GM18502 (cell line): ENCODE data around the gene BEGAIN.

Experiments used
- ATAC-seq: cut with Tn5 transposase; IDR thresholded peaks from one replicate; pipeline ENCODE4 v1.9.1; 2021; ENCODE audit warnings: mild to moderate bottlenecking; ENCODE audit not compliant: unreplicated experiment, poor library complexity

The BEGAIN gene

DNA sequence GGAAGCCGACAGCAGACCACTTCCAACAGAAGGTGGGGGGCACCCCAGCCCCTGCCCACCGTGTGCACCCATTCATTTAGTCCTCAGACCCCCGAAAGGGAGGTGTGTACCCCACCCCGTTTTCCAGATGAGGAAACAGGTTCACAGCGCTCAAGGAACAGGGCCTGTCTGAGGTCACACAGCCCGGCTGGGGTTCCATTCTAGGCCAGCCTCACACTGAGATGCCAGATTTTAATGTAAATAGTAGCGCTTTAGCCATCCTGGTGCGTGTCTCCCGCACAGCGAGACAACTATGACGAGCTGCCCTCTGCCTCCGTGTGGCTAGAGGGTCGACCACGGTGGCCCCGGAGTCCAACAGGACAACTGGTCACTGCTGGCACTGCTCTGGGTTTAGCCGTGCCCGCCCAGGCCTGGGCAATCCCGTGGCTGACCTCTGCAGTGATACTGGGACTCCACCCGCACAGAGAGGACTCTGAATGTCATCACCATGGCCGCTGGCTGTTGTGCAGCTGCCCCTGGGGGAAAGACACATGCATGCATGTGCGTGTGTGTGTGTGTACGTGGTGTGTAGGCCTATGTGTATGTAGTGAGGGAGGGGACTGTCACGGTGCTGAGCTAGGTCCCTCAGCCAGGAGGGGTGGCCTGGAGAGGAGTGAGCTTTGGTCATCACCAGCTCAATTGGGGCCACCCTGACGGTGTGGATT is 31.6 kb downstream of the BEGAIN start:
- ATAC-seq, result no peak

GRCh38 chr14:100554696-100555320 is 32.4 kb downstream of the BEGAIN start:
- ATAC-seq, result no peak

DNA sequence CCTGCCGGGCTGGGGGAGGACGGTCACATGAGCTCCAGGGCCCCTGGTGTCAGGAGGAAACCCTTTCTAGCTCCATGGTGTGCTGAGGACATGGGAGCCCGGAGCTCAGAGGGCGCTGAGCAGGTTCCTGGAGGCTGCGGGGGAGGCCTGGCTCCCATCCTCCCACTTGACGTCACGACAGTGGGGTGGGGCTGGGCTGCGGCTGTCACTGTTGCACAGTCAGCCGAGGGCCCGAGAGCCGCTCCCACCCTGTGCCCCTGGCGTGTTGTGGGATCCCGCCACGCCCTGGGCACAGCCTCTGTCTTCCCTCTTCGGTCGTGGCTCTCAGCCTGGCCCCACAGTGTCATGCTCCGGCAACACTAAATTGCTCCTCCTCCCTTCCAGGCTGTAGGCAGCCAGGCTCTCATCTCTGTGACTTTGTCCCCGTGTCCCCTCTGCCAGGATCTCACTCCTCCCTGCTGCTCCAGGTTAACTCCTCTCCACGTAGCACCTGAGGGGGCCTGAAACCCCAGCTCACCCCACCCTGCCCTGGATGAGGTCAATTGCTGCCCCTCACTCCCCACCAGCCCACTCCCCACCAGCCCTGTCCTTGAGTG is 33.0 kb downstream of the BEGAIN start:
- ATAC-seq, result no peak

- ATAC-seq, result no peak
Observed at GRCh38 chr14:100553471-100553870, 33.7 kb downstream of the BEGAIN start.

- no peak for ATAC-seq
Observed at GRCh38 chr14:100552524-100553125, 34.6 kb downstream of the BEGAIN start.

DNA sequence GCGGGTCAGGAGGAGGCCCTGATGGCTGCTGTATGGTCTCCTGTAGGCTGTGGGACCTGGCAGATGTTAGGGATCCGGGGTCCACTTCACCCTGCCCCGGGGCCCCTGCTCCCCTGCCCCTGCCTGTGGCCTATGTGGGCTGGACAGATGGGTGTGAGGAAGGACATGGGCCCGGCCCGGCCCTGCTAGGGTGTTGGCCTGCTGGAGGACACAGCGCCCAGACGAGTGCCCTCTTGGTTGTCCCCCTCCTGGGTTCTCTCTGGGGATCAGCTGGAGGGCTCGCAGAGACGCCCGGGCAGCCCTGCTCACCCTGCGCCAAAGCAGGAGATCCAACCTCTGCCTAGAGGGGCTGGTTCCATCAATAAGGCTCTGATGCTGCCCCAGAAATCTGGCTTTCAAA is 36.2 kb downstream of the BEGAIN start:
- no peak for ATAC-seq

GRCh38 chr14:100549834-100550625 is 37.2 kb downstream of the BEGAIN start:
- no peak for ATAC-seq

- no peak for ATAC-seq
Observed at GRCh38 chr14:100548939-100549338, 38.3 kb downstream of the BEGAIN start.

DNA sequence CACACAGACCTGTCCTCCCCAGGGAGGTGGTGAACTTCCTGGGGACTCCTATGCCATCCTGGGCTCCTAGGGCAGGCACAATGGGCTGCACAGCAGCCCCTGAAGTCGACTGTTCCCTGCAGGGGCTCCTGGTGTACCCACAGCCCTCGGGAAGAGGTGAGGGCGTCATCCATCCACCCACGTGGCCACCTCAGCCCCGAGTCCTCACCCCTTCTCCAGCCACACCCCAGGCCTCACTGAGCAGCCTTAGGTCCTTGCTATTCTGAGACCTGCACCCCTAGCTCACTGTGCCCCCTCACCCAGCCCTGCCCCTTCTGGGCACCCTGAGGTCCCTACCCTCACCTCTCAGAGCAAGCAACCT is 38.9 kb downstream of the BEGAIN start:
- ATAC-seq, result no peak

- no peak for ATAC-seq
Observed at GRCh38 chr14:100547633-100548294, 39.5 kb downstream of the BEGAIN start.

DNA sequence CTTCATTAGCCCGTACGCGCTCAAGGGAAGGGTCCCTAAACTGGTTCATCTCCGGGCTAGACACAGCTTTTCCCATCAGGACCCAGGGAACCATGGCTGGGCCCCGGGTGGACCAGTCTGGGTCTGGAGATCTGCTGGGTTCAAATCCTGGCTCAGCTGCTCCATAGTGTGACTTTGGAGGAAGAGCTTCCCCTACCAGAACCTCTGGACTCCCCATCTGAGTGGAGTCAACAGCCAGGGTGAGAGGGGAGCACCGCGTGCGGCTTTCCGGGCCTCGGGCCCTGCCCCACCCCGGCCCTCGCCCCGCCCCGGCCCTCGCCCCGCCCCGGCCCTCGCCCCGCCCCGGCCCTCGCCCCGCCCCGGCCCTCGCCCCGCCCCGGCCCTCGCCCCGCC is 41.2 kb downstream of the BEGAIN start:
- ATAC-seq, result no peak

DNA sequence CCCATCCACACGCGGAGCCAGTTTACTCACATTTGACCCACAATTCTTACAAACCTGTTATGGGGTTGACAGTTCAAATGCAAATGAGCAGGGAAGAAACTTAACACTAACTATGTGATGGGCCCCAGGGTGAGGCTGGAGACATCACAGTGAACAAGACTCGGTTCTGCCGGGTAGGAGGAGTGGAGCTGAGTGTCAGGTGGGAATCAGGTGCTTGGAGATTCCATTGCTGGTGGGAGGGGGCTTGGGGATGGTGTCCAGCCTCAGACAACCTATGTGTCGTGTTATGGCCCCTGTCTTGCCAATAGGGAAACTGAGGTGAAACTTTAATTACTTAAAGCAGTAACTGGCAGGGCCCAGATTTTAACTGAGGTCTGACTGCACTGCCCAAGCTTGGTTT is 41.9 kb downstream of the BEGAIN start:
- no peak for ATAC-seq

GRCh38 chr14:100544506-100545141 is 42.6 kb downstream of the BEGAIN start:
- ATAC-seq, result no peak

DNA sequence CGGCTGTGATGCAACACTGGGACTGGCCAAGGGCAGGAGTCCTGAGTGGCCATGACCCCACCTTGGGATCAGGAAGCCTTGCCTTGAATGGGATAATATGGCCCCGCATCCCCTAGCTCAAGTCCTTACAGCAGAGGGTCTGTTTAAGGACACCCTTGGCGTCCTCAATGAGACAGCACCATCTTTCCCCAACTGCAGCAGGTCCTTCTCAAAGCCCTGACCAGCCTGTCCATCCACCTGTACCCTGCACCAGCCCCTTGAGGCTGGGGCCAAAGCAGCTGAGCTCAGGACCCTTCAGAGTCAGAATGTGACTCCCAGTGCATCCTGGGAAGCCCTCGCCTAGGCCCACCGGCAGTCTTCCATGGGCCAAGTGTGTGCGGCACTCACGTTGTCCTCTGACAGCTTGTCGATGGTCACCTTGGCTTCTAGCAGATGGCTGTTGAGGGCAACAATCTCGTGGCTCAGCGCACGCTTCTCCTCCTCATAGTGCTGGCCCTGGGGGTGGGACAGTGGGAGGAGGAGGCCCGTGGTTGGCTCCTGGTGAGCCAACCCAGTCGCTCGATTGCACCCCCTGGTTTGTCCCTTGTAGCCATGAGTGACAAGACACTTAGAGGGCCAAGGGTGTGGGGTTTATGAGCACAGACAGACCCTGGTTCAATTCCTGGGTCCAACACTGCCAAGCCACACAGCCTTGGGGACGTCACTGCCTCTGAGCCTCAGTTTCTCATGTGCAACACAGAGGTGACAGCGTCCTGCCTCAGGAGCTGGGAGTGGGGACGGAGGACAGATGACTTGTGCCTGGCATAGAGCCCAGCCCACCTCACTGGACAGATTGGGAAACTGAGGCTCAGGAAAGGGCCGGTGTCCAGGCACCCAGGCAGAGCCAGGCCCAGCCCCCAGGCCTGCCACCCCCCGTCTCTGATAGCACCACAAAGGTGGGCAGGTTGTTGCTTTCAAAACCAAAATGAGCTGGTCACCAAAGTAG is 43.5 kb downstream of the BEGAIN start:
- no peak for ATAC-seq

- ATAC-seq, result no peak
Observed at GRCh38 chr14:100542619-100543205, 44.5 kb downstream of the BEGAIN start.

DNA sequence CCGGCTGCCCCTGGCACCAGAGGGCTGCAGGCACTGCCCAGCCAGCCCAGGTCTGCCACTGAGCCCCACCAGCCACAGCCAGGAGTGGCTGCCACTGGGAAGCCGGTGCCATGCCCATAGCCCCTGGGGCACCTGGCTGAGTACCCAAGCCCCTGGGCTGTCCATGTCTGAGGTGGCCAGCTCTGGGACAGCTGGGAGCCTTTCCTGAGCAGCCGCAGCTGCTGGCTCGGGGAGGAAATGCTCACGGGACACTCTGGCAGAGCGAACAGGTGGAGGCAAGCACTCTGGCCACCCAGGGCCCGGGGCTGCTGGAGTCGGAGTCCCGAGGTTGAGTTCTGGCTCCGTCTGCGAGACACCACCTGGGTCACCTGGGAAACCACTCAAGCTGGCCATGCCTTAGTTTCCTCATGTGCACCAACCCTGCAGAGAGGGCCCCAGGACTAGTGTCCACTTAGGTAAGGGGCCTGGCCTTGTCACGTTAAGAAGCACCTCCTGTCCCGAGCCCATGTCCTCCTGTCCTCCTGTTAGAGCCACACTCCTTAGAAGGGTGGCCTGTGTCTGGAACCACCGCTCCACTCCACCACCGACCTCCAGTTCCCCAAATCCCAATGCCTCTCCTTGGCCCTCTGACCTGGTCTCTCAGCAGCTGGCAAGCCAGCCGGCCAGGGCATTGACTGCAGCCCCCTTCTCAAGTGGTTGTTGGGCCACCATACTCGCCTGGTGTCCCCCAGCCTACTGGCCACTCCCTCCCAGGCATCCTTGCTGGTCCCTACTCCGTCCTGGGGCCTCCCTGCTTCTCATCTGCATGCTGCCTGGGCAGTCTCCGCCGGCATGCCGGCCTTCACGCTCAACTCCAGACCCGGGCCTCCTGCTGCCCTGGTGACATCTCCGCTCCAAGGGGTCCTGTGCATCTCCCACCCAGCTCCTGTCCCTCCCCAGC is 45.3 kb downstream of the BEGAIN start:
- no peak for ATAC-seq

DNA sequence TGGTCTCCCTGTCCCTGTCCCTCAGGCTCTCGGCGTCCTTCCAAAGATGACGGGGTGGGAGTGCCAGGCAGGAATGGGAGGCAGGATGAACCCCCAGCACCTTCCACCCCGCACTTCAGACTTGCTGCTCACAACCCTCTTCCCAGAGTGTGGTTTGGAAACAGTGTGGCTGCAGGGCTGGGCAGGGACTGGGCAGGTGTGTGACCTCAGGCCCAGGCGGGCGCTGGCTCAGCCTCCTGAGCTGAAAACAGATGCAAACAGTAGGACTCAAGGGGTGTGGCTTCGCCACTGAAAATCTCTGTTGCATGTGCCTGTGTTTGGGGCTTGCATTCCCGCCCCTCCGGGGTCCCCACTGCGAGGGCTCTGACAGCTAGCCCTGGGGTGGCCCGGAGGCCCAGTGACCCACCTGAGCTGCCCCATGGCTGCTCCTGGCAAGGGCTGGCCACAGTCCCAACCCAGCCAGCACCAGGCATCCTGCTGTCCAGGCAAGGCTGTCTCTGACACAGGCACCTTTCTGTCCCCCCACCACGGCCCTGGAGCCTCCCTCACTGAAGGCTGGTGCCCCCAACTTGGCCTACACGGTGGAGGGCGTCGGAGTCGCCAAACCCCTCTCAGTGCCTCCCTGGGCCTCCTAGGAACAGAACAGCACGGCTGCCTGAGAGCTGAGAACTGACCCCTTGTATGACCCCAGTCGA is 46.1 kb downstream of the BEGAIN start:
- no peak for ATAC-seq
